Adrenal gland (tissue), 12 donors: ENCODE data around the gene EFCAB11. TPM values are rescaled to one million over a fixed set of nuclear protein-coding genes. Genes with fewer than 3 reads are reported as not detected.

ENCODE experiments used
- DNase-seq, 7 donors: peaks; one replicate each; pipeline ENCODE4 v3.0.0-alpha.2; 2019 to 2020
- H3K27ac ChIP-seq, 5 donors: fragments of 200-600 bp; sonication (generic) in 4 of 5; 1 replicate in 3 of 5; 2 replicates in 2 of 5; pipeline versions ENCODE4 v1.5.1 to v1.8.0; 2016 to 2020; ENCODE audit warnings: mild to moderate bottlenecking in 1 of 5
- H3K27me3 ChIP-seq: fragments of 200-600 bp; 2 replicates; pipeline ENCODE4 v1.8.0; 2021
- H3K36me3 ChIP-seq, 2 donors: fragments of 200-600 bp; replicated peaks in 1 of 2; 1 replicate in 1 of 2; 2 replicates in 1 of 2; pipeline versions ENCODE4 v1.5.1 to v1.8.0; 2018 to 2022
- H3K4me1 ChIP-seq, 2 donors: fragments of 200-600 bp; replicated peaks in 1 of 2; 1 replicate in 1 of 2; 2 replicates in 1 of 2; pipeline versions ENCODE4 v1.5.1 to v1.8.0; 2018 to 2021
- H3K4me3 ChIP-seq, 4 donors: fragments of 200-600 bp; sonication (generic) in 3 of 4; one replicate each; pipeline ENCODE4 v1.5.1; 2016 to 2018
- H3K9me3 ChIP-seq, 3 donors: fragments of 200-600 bp; sonication (generic) in 1 of 3; replicated peaks in 1 of 3; 1 replicate in 2 of 3; 2 replicates in 1 of 3; pipeline versions ENCODE4 v1.5.1 to v1.8.0; 2016 to 2021
- POLR2A ChIP-seq, 2 donors: fragments of 450-650 bp; IDR thresholded peaks; one replicate each; pipeline ENCODE4 v1.6.1; 2017; ENCODE audit warnings: antibody characterized with exemption in 2 of 2, mild to moderate bottlenecking in 2 of 2, moderate library complexity in 1 of 2
- whole genome bisulfite sequencing, 4 donors: extraction: QIAGEN DNeasy Blood & Tissue Kit in 2 of 4; methylation state at CpG; one replicate each; pipeline versions ENCODE4 v1.1.5 to v1.1.7; 2013 to 2017; 5-methylcytosine and 5-hydroxymethylcytosine counted together
- intact Hi-C, 2 donors: fragments of 100-400 bp; cut with DNase I; formaldehyde crosslinking; loops; one replicate each; pipeline versions ENCODE4 v1.14.1 to v1.15.0; 2022 to 2023
- polyA plus RNA-seq, 3 donors: library from polyadenylated mRNA; stranded (reverse); fragments of 200-250 nt in 2 of 3; fragments of 350-450 nt in 1 of 3; fragmentation: Illumina TruSeq in 1 of 3; extraction: RNeasy Lipid Tissue Mini Kit (QIAGEN cat#74804) in 1 of 3; gene quantifications; one replicate each; pipeline ENCODE4 v1.2.3, GENCODE V29; 2013 to 2014
- total RNA-seq, 9 donors: library from RNA; depleted of rRNA in 4 of 9; stranded (reverse); fragments of >200 nt in 4 of 9; fragments of 120-200 nt in 1 of 9; fragmentation: NEBNext Ultra II Directional in 1 of 9; extraction: Animal tissue kit (Norgen Biotek cat#: 25700) in 1 of 9; gene quantifications; one replicate each; pipeline versions ENCODE4 v1.1.0 to v1.2.4, GENCODE V29; 2013 to 2023
- TF ChIP-seq, protein P1 (sequence below), 6 experiments: fragments of 450-650 bp in 4 of 6; fragments of 200-600 bp in 2 of 6; sonication (generic) in 1 of 6; IDR thresholded peaks; 1 replicate in 5 of 6; 2 replicates in 1 of 6; pipeline versions ENCODE4 v1.5.1 to v1.8.0; 2016 to 2021; ENCODE audit warnings: antibody characterized with exemption in 6 of 6, mild to moderate bottlenecking in 2 of 6, moderate library complexity in 1 of 6
- donor health status: healthy with polysubstance abuse.
- donor health status: Bipolar disorder and iron deficiency.
- donor health status: DM: yes; HTN: yes; CAD: no.
- donor health status: DM: no; HTN: no; CAD: no.
- donor health status: DM: no; HTN: no; CAD: no.
- donor health status: DM: yes; HTN: yes; CAD: no.

Gene EFCAB11
- total and polyA plus RNA-seq, 12 donors: 4.0 to 16.9 (median 8.4) TPM

DNA sequence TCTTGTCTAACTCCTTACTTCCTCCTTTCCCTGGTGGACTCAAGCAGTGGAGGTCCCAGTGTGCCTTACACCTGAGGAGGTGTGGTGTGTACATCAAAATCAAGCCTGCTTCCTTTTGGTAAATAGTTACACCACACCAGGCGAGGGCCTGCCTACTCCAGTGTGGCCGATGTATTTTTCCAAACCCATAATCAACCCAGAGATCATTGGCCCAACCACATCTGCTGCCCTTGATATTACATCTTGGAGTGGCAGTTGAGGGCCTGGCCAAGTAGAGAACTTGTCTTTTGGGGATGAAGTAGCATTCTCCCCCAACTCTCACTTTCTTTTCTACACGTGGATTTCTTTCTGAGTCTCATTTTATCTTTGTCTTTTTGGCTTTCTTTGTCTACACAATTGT lies 187.4 kb downstream of the EFCAB11 start:
- no peaks in the 10 kb centered on the region for H3K36me3 ChIP-seq
- H3K27ac ChIP-seq: no peak overlapping the region
- no peaks in the 10 kb centered on the region for H3K27me3 ChIP-seq
- H3K9me3 ChIP-seq: no peaks in the 10 kb centered on the region
- intact Hi-C loops: loop anchor here in 1 of 2 donors (5.0 to 10.0 kb wide), 2 partner anchors 342 to 730 kb away; no protein-coding TSS in a partner anchor
- no peak overlapping the region for H3K4me3 ChIP-seq
- no peaks in the 10 kb centered on the region for H3K4me1 ChIP-seq
- TF ChIP-seq, protein P1, sequence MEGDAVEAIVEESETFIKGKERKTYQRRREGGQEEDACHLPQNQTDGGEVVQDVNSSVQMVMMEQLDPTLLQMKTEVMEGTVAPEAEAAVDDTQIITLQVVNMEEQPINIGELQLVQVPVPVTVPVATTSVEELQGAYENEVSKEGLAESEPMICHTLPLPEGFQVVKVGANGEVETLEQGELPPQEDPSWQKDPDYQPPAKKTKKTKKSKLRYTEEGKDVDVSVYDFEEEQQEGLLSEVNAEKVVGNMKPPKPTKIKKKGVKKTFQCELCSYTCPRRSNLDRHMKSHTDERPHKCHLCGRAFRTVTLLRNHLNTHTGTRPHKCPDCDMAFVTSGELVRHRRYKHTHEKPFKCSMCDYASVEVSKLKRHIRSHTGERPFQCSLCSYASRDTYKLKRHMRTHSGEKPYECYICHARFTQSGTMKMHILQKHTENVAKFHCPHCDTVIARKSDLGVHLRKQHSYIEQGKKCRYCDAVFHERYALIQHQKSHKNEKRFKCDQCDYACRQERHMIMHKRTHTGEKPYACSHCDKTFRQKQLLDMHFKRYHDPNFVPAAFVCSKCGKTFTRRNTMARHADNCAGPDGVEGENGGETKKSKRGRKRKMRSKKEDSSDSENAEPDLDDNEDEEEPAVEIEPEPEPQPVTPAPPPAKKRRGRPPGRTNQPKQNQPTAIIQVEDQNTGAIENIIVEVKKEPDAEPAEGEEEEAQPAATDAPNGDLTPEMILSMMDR (IDR thresholded peaks at IDR 0.05): no peak
- no peak for TF ChIP-seq POLR2A (IDR thresholded peaks at IDR 0.05)
- no peak for DNase-seq
- 56 to 81% (median 68%) methylated on average over 3 of the region's 3 CpGs for WGBS, 4 donors

DNA sequence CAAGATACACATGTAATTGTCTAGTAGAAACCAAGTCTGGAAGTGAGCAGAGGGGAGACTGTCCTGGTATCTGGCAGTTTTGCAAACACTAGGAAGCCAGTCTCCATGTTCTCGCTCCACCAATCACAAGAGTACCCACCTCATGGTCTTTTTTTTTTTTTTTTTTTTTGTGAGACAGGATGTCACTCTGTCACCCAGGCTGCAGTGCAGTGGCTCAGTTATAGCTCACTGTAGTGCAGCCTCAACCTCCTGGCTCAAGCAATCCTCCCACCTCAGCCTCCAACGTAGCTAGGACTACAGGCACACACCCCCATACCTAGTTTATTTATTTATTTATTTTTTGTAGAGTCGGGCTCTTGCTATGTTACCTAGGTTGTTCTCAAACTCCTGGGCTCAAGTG lies 189.2 kb downstream of the EFCAB11 start:
- H3K4me3 ChIP-seq: no peak overlapping the region
- no peaks in the 10 kb centered on the region for H3K27me3 ChIP-seq
- WGBS, 4 donors: 78 to 96% (median 86%) methylated on average over 3 of the region's 3 CpGs
- H3K27ac ChIP-seq: no peak overlapping the region
- no peak for DNase-seq
- H3K4me1 ChIP-seq: no peaks in the 10 kb centered on the region
- intact Hi-C loops: loop anchor here in 1 of 2 donors (5.0 to 10.0 kb wide), 2 partner anchors 341 to 728 kb away; no protein-coding TSS in a partner anchor
- no peaks in the 10 kb centered on the region for H3K36me3 ChIP-seq
- H3K9me3 ChIP-seq: no peaks in the 10 kb centered on the region
- no peak for TF ChIP-seq POLR2A (IDR thresholded peaks at IDR 0.05)
- TF ChIP-seq, protein P1 (IDR thresholded peaks at IDR 0.05): no peak

DNA sequence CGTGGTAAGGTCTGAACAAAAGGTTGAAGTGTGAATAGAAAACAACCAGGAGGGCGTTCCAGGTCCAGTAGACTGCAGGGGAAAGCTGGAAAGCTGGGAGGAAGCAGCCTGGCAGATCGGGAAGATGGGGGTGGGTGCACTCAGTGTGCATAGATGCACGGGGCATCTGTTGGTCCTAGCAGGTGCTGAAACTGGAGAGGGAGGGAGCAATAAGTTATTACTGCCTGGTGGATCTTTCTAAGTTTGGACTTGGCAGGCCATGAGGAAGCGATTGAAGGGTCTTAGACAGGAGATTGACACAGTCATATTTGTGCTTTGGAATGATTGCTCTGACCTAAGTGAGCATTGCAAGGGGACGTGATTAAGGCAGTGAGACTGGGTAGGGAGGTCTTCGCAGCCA lies 194.4 kb downstream of the EFCAB11 start:
- no peak overlapping the region for H3K27ac ChIP-seq
- WGBS, 4 donors: 68 to 73% (median 70%) methylated on average over 7 of the region's 7 CpGs
- H3K36me3 ChIP-seq: no peaks in the 10 kb centered on the region
- no peak overlapping the region for H3K4me3 ChIP-seq
- no peak for TF ChIP-seq POLR2A (IDR thresholded peaks at IDR 0.05)
- TF ChIP-seq, protein P1 (IDR thresholded peaks at IDR 0.05): no peak
- no peaks in the 10 kb centered on the region for H3K9me3 ChIP-seq
- no peaks in the 10 kb centered on the region for H3K4me1 ChIP-seq
- no peaks in the 10 kb centered on the region for H3K27me3 ChIP-seq
- intact Hi-C loops: loop anchor here in 1 of 2 donors (10.0 kb wide), 1 partner anchor 335 kb away; no protein-coding TSS in a partner anchor
- no peak for DNase-seq

DNA sequence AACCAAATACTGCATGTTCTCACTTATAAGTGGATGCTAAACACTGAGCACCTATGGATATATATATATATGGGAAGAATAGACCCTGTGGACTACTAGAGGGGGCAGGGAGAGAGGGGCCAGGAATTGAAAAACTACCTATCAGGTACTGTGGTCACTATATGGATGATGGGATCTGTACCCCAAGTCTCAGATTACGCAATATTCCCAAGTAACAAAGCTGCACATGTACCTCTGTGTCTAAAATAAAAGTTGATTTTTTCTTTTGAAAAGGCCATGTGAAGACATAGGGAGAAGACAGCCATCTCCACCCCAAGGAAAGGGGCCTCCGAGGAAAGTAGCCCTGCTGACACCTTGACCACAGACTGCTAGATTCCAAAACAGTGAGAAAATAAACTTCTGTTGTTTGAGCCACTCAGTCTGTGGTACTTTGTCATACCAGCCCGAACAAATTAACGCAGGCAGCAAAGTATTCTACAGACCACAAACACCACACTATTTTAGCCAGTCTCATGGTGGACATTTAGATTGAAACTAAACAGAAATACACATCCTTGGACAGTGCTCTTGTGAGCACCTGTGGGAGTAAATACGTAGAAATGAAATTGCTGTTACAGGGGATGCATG lies 197.1 kb downstream of the EFCAB11 start:
- intact Hi-C loops: no loop called here
- Histone ChIP-seq H3K4me1 (no peaks in the 10 kb centered on the region), H3K4me3 (no peak overlapping the region), H3K27ac (no peak overlapping the region), H3K36me3 (no peaks in the 10 kb centered on the region), H3K27me3 (no peaks in the 10 kb centered on the region), H3K9me3 (no peaks in the 10 kb centered on the region)
- 66 to 77% (median 69%) methylated on average over 5 of the region's 5 CpGs for WGBS, 4 donors
- DNase-seq: no peak
- no peak for TF ChIP-seq POLR2A (IDR thresholded peaks at IDR 0.05)
- TF ChIP-seq, protein P1 (IDR thresholded peaks at IDR 0.05): no peak
